H1 (cell line): ENCODE data around the gene PAPOLG. TPM values are rescaled to one million over a fixed set of nuclear protein-coding genes. Genes with fewer than 3 reads are reported as not detected.

ENCODE experiments used
- CTCF ChIA-PET: fragments of 300-600 bp; sonication (Branson Sonifier 250); formaldehyde crosslinking; loops from one replicate; lab custom pipeline; 2021; ENCODE audit not compliant: partially characterized antibody; lab: Charles Lee
- POLR2A ChIA-PET: fragments of 300-600 bp; sonication (Branson Sonifier 250); formaldehyde crosslinking; loops from one replicate; lab custom pipeline; 2021; ENCODE audit warnings: inconsistent platforms; ENCODE audit not compliant: partially characterized antibody; lab: Charles Lee
- DNase-seq, 2 experiments: peaks; one replicate each; pipeline versions ENCODE4 v3.0.0 to v3.0.0-alpha.2; 2010 to 2022; ENCODE audit warnings: low spot score in 2 of 2, low read depth in 1 of 2, mixed read lengths in 1 of 2
- FAIRE-seq: peaks from 2 replicates; lab custom pipeline; 2011; peaks lifted over from hg19 to GRCh38; lab: Jason Lieb, UNC
- H2AFZ ChIP-seq: 2 replicates; pipeline ENCODE4 v1.8.1; 2012; ENCODE audit warnings: low read length, inconsistent platforms
- H2AK5ac ChIP-seq: 2 replicates; pipeline ENCODE4 v1.6.1; 2013; ENCODE audit warnings: low read depth, low read length
- H2BK120ac ChIP-seq: replicated peaks from 2 replicates; pipeline ENCODE3; 2013; ENCODE audit warnings: low read depth, low read length, inconsistent platforms
- H2BK12ac ChIP-seq: 2 replicates; pipeline ENCODE4 v1.6.1; 2013; ENCODE audit warnings: low read depth, low read length
- H2BK15ac ChIP-seq: 2 replicates; pipeline ENCODE4 v1.6.1; 2013; ENCODE audit warnings: low read length
- H2BK20ac ChIP-seq: 2 replicates; pipeline ENCODE4 v1.6.1; 2013; ENCODE audit warnings: low read length
- H2BK5ac ChIP-seq: 2 replicates; pipeline ENCODE4 v1.6.1; 2013; ENCODE audit warnings: low read depth, low read length
- H3K14ac ChIP-seq: 2 replicates; pipeline ENCODE4 v1.6.1; 2013; ENCODE audit warnings: inconsistent platforms; ENCODE audit not compliant: insufficient read length
- H3K18ac ChIP-seq: 2 replicates; pipeline ENCODE4 v1.6.1; 2013; ENCODE audit warnings: low read length; ENCODE audit errors: extremely low read depth
- H3K23ac ChIP-seq: 2 replicates; pipeline ENCODE4 v1.6.1; 2013; ENCODE audit warnings: inconsistent platforms; ENCODE audit not compliant: insufficient read length
- H3K23me2 ChIP-seq: 2 replicates; pipeline ENCODE4 v1.6.1; 2013; ENCODE audit warnings: low read depth, low read length
- H3K27ac ChIP-seq: 2 replicates; pipeline ENCODE4 v1.6.1; 2011; ENCODE audit warnings: low read depth, low read length, inconsistent platforms
- H3K27me3 ChIP-seq, 4 experiments: replicated peaks in 1 of 4; 1 replicate in 1 of 4; 2 replicates in 3 of 4; pipeline versions ENCODE4 v1.6.1 to v1.8.1; 2011 to 2013; ENCODE audit warnings: low read length in 3 of 4, mild to moderate bottlenecking in 3 of 4, inconsistent platforms in 2 of 4, mixed read lengths in 2 of 4, moderate library complexity in 1 of 4; ENCODE audit not compliant: control insufficient read depth in 3 of 4, insufficient read depth in 3 of 4; ENCODE audit errors: extremely low read depth in 1 of 4
- H3K36me3 ChIP-seq, 4 experiments: 2 replicates each; pipeline versions ENCODE4 v1.6.1 to v1.8.1; 2011 to 2013; ENCODE audit warnings: mild to moderate bottlenecking in 4 of 4, low read length in 3 of 4, moderate library complexity in 2 of 4, control low read depth in 1 of 4, inconsistent platforms in 1 of 4; ENCODE audit not compliant: insufficient read depth in 4 of 4, control insufficient read depth in 2 of 4
- H3K4ac ChIP-seq: replicated peaks from 2 replicates; pipeline ENCODE3; 2013; ENCODE audit warnings: low read length, low read depth, mixed read lengths, inconsistent platforms; ENCODE audit not compliant: insufficient read length
- H3K4me1 ChIP-seq, 4 experiments: replicated peaks in 1 of 4; 1 replicate in 1 of 4; 2 replicates in 3 of 4; pipeline versions ENCODE4 v1.6.1 to v1.8.1; 2011 to 2013; ENCODE audit warnings: low read length in 3 of 4, inconsistent platforms in 2 of 4, mixed read lengths in 1 of 4; ENCODE audit not compliant: insufficient read depth in 4 of 4, control insufficient read depth in 3 of 4
- H3K4me2 ChIP-seq, 2 experiments: 2 replicates each; pipeline versions ENCODE4 v1.6.1 to v1.8.1; 2011 to 2013; ENCODE audit warnings: low read depth in 2 of 2, low read length in 2 of 2, control low read depth in 1 of 2, inconsistent platforms in 1 of 2, mild to moderate bottlenecking in 1 of 2; ENCODE audit not compliant: insufficient read depth in 1 of 2
- H3K4me3 ChIP-seq, 4 experiments: fragments of 200-600, 300-600 bp in 1 of 4; sonication (generic), shearing (Covaris generic), sonication (Bioruptor Twin) in 1 of 4; 2 replicates each; pipeline versions ENCODE4 v1.5.1 to v1.8.1; 2011 to 2016; ENCODE audit warnings: low read length in 4 of 4, low read depth in 3 of 4, control low read depth in 2 of 4, inconsistent platforms in 2 of 4, mild to moderate bottlenecking in 2 of 4, mixed read lengths in 1 of 4, moderate library complexity in 1 of 4; ENCODE audit not compliant: insufficient read depth in 2 of 4; ENCODE audit errors: extremely low read depth in 1 of 4
- H3K56ac ChIP-seq: replicated peaks from 2 replicates; pipeline ENCODE3; 2013; ENCODE audit warnings: low read depth, mild to moderate bottlenecking, mixed read lengths, low read length, inconsistent platforms; ENCODE audit not compliant: insufficient read length
- H3K79me1 ChIP-seq: 2 replicates; pipeline ENCODE4 v1.6.1; 2013; ENCODE audit warnings: low read depth, low read length, control low read depth
- H3K79me2 ChIP-seq, 2 experiments: 2 replicates each; pipeline versions ENCODE4 v1.6.1 to v1.8.1; 2012 to 2013; ENCODE audit warnings: low read length in 2 of 2, mild to moderate bottlenecking in 2 of 2, inconsistent platforms in 1 of 2; ENCODE audit not compliant: insufficient read depth in 2 of 2, control insufficient read depth in 1 of 2
- H3K9ac ChIP-seq, 4 experiments: replicated peaks in 1 of 4; 1 replicate in 1 of 4; 2 replicates in 3 of 4; pipeline versions ENCODE4 v1.6.1 to v1.8.1; 2011 to 2013; ENCODE audit warnings: low read depth in 3 of 4, low read length in 3 of 4, control low read depth in 2 of 4, mild to moderate bottlenecking in 2 of 4, moderate library complexity in 2 of 4, inconsistent platforms in 1 of 4; ENCODE audit errors: extremely low read depth in 1 of 4
- H3K9me3 ChIP-seq, 2 experiments: 2 replicates each; pipeline versions ENCODE4 v1.6.1 to v1.8.1; 2012 to 2013; ENCODE audit warnings: mild to moderate bottlenecking in 2 of 2, moderate library complexity in 2 of 2, control low read depth in 1 of 2, inconsistent platforms in 1 of 2, low read depth in 1 of 2, low read length in 1 of 2, mixed read lengths in 1 of 2; ENCODE audit not compliant: insufficient read depth in 2 of 2
- H4K20me1 ChIP-seq, 2 experiments: replicated peaks in 1 of 2; 2 replicates each; pipeline versions ENCODE3 to v1.8.1; 2011 to 2013; ENCODE audit warnings: inconsistent platforms in 2 of 2, low read length in 2 of 2, mild to moderate bottlenecking in 1 of 2; ENCODE audit not compliant: insufficient read depth in 2 of 2, control insufficient read depth in 1 of 2
- H4K5ac ChIP-seq: 2 replicates; pipeline ENCODE4 v1.6.1; 2013; ENCODE audit warnings: low read length, low read depth, mixed read lengths, inconsistent platforms; ENCODE audit not compliant: insufficient read length
- H4K8ac ChIP-seq: 2 replicates; pipeline ENCODE4 v1.8.0; 2013; ENCODE audit warnings: mild to moderate bottlenecking, moderate library complexity, low read length, inconsistent platforms; ENCODE audit not compliant: insufficient read depth; ENCODE audit errors: extremely low read depth
- H4K91ac ChIP-seq: replicated peaks from 2 replicates; pipeline ENCODE3; 2013; ENCODE audit warnings: low read length, mixed read lengths, inconsistent platforms; ENCODE audit not compliant: insufficient read length
- ATF3 ChIP-seq: IDR thresholded peaks from 2 replicates; pipeline ENCODE4 v1.6.1; 2011; ENCODE audit warnings: low read depth, mild to moderate bottlenecking, low read length; ENCODE audit not compliant: insufficient read depth
- CBX8 ChIP-seq: fragments of 300-800, 300-1000 bp; sonication (generic); IDR thresholded peaks from 2 replicates; pipeline ENCODE4 v1.7.1; 2016; ENCODE audit warnings: low read depth, low read length, borderline replicate concordance
- EP300 ChIP-seq, 2 experiments: IDR thresholded peaks; 1 replicate in 1 of 2; 2 replicates in 1 of 2; pipeline ENCODE4 v1.6.1; 2011 to 2012; ENCODE audit warnings: low read depth in 2 of 2, low read length in 2 of 2, mild to moderate bottlenecking in 2 of 2, borderline replicate concordance in 1 of 2, inconsistent platforms in 1 of 2, moderate library complexity in 1 of 2
- EZH2 ChIP-seq: fragments of 200-600 bp; sonication (generic); IDR thresholded peaks from 2 replicates; pipeline ENCODE4 v1.7.1; 2012; ENCODE audit warnings: low read depth, mild to moderate bottlenecking, moderate library complexity, low read length, inconsistent platforms; ENCODE audit not compliant: severe bottlenecking
- GABPA ChIP-seq: IDR thresholded peaks from 2 replicates; pipeline ENCODE4 v1.6.1; 2011; ENCODE audit warnings: mild to moderate bottlenecking, low read length, moderate library complexity, borderline replicate concordance; ENCODE audit not compliant: insufficient read depth
- HDAC6 ChIP-seq: IDR thresholded peaks from one replicate; pipeline ENCODE4 v1.7.1; 2012; ENCODE audit warnings: low read depth, mild to moderate bottlenecking, inconsistent platforms, low read length, moderate library complexity
- JUN ChIP-seq: IDR thresholded peaks from 2 replicates; pipeline ENCODE4 v1.6.1; 2011; ENCODE audit warnings: low read depth, mild to moderate bottlenecking, improper control_type of control experiment, low read length
- KDM1A ChIP-seq: fragments of 200-600, 300-600 bp; sonication (generic); IDR thresholded peaks from 2 replicates; pipeline ENCODE4 v1.7.1; 2016; ENCODE audit warnings: mild to moderate bottlenecking, low read length, borderline replicate concordance
- MAX ChIP-seq: IDR thresholded peaks from 2 replicates; pipeline ENCODE4 v1.6.1; 2012; ENCODE audit warnings: inconsistent platforms
- SAP30 ChIP-seq: fragments of 300-600 bp; sonication (generic); IDR thresholded peaks from 2 replicates; pipeline ENCODE4 v1.7.1; 2012; ENCODE audit warnings: low read length, moderate library complexity, mild to moderate bottlenecking, inconsistent platforms; ENCODE audit not compliant: insufficient read depth, insufficient replicate concordance
- SIN3A ChIP-seq, 2 experiments: IDR thresholded peaks in 1 of 2; conservative IDR thresholded peaks in 1 of 2; 2 replicates each; pipeline ENCODE4 v1.6.1; 2011 to 2012; ENCODE audit warnings: low read length in 2 of 2, improper control_type of control experiment in 1 of 2, low read depth in 1 of 2, mild to moderate bottlenecking in 1 of 2
- SRF ChIP-seq: IDR thresholded peaks from 2 replicates; pipeline ENCODE4 v1.6.1; 2011; ENCODE audit warnings: mild to moderate bottlenecking, low read depth, low read length, moderate library complexity
- TAF7 ChIP-seq: optimal IDR thresholded peaks from 2 replicates; pipeline ENCODE3; 2011; ENCODE audit warnings: low read depth, mild to moderate bottlenecking, inconsistent platforms, low read length, moderate library complexity, borderline replicate concordance
- WGBS, 2 experiments: shearing (Covaris generic) in 1 of 2; methylation state at CpG; one replicate each; pipeline versions ENCODE4 v1.1.6 to v1.1.7; 2013 to 2015; ENCODE audit warnings: low lambda C conversion rate in 2 of 2, mixed read lengths in 2 of 2, inconsistent platforms in 1 of 2, low coverage in 1 of 2, missing lambda C conversion rate in 1 of 2; ENCODE audit not compliant: insufficient replicate concordance in 2 of 2, insufficient coverage in 1 of 2, insufficient read length in 1 of 2; ENCODE audit errors: extremely low coverage in 1 of 2, missing lambda C conversion rate in 1 of 2; 5-methylcytosine and 5-hydroxymethylcytosine counted together
- polyA plus RNA-seq, 7 experiments: library from polyadenylated mRNA; depleted of rRNA in 3 of 7; stranded (reverse) in 5 of 7; unstranded in 2 of 7; fragments of >200 nt in 5 of 7; fragments of 200-250 nt in 2 of 7; gene quantifications; 1 replicate in 5 of 7; 2 replicates in 1 of 7; 4 replicates in 1 of 7; pipeline versions ENCODE4 v1.2.1 to v1.2.3, GENCODE V29; 2011 to 2013; ENCODE audit warnings: missing spikeins in 2 of 7, mixed read lengths in 2 of 7
- total RNA-seq: library from RNA; stranded (reverse); fragmentation: NEBNext Ultra II Directional; extraction: Animal tissue kit (Norgen Biotek cat#: 25700); gene quantifications from 2 replicates; pipeline ENCODE4 v1.2.1, GENCODE V29; 2021

Gene PAPOLG
- total and polyA plus RNA-seq, 2 of the 8 experiments (the other 6 are each of a cell fraction or from before 2014, with no cell fraction given), result 6.5 to 21.5 TPM

GRCh38 chr2:60825666-60826065, 69.6 kb downstream of the PAPOLG start:
- CTCF ChIA-PET, result no interaction called here
- TF ChIP-seq KDM1A, result no peak
- no peak for TF ChIP-seq SAP30
- TF ChIP-seq TAF7, result no peak
- no peak for TF ChIP-seq EP300 (IDR thresholded peaks at IDR 0.05; ENCODE audit: borderline replicate concordance in 1 of 2, low read depth in 2 of 2, low read length in 2 of 2)
- no peak for TF ChIP-seq JUN
- TF ChIP-seq GABPA, result no peak
- no peak for TF ChIP-seq EZH2
- no peak for TF ChIP-seq MAX
- no peak for TF ChIP-seq SIN3A (conservative IDR thresholded peaks at IDR 0.05 in 1 of 2, IDR thresholded peaks at IDR 0.05 in 1 of 2; ENCODE audit: low read depth in 1 of 2, low read length in 2 of 2)
- no peak for TF ChIP-seq ATF3
- TF ChIP-seq CBX8, result no peak
- no peak for TF ChIP-seq SRF
- no peak for TF ChIP-seq HDAC6

More at GRCh38 chr2:60825666-60826065, 69.6 kb downstream of the PAPOLG start:
- FAIRE-seq, result no peak
- DNase-seq, result no peak
- Histone ChIP-seq H3K9me3 (no peaks in the 10 kb centered on the region), H3K4me3 (no peak overlapping the region), H3K23me2 (no peaks in the 10 kb centered on the region), H3K4me2 (no peak overlapping the region), H3K56ac (no peak overlapping the region), H4K20me1 (peaks cover 0 to 1% of the 10 kb centered on the region in 2 experiments), H2BK120ac (no peak overlapping the region), H2AFZ (no peak overlapping the region), H2BK20ac (no peak overlapping the region), H3K27ac (no peak overlapping the region), H3K18ac (no peak overlapping the region), H4K91ac (no peak overlapping the region), H3K4me1 (no peaks in the 10 kb centered on the region), H2BK12ac (no peak overlapping the region), H3K23ac (no peak overlapping the region), H2BK15ac (no peak overlapping the region), H2AK5ac (no peak overlapping the region), H2BK5ac (no peak overlapping the region), H3K14ac (no peak overlapping the region), H3K36me3 (no peaks in the 10 kb centered on the region), H3K27me3 (no peaks in the 10 kb centered on the region), H3K79me2 (no peaks in the 10 kb centered on the region), H3K4ac (no peak overlapping the region), H4K5ac (no peak overlapping the region), H3K79me1 (no peaks in the 10 kb centered on the region), H4K8ac (no peak overlapping the region), H3K9ac (no peak overlapping the region)
- 78% methylated on average over 2 of the region's 2 CpGs; no CpG with 5 or more reads in 1 of the 2 experiments for WGBS, 2 experiments
- POLR2A ChIA-PET, result no interaction called here
